A673 (cell line): ENCODE data around the gene MYMK. TPM values are rescaled to one million over a fixed set of nuclear protein-coding genes. Genes with fewer than 3 reads are reported as not detected.

Source experiments
- BruUV-seq: library from RNA; stranded (reverse); fragments of 400-500 nt; replicated peaks from 2 replicates; lab custom pipeline; 2021; lab: Mats Ljungman, UMichigan
- CTCF ChIA-PET: fragments of 300-600 bp; sonication (Branson Sonifier 250); formaldehyde crosslinking; loops from one replicate; lab custom pipeline; 2022; ENCODE audit warnings: antibody characterized with exemption; lab: Charles Lee
- POLR2A ChIA-PET: fragments of 300-600 bp; sonication (Branson Sonifier 250); formaldehyde crosslinking; loops from one replicate; lab custom pipeline; 2022; ENCODE audit warnings: antibody characterized with exemption; ENCODE audit not compliant: low non-redundant PET; lab: Charles Lee
- DNase-seq: peaks from one replicate; pipeline ENCODE4 v3.0.0-alpha.2; 2015; ENCODE audit warnings: low spot score
- H3K27ac ChIP-seq: fragments of 200-600 bp; sonication (generic); 2 replicates; pipeline ENCODE4 v1.5.1; 2016; ENCODE audit warnings: mixed run types, low read depth, mild to moderate bottlenecking, mixed read lengths, antibody characterized with exemption, low read length; ENCODE audit not compliant: poor library complexity, severe bottlenecking
- H3K27me3 ChIP-seq: fragments of 200-600 bp; sonication (generic); replicated peaks from 2 replicates; pipeline ENCODE4 v1.6.1; 2017; ENCODE audit warnings: mixed run types, low read depth, mild to moderate bottlenecking, mixed read lengths, antibody characterized with exemption, low read length; ENCODE audit not compliant: insufficient read depth, poor library complexity
- H3K36me3 ChIP-seq: fragments of 200-600 bp; sonication (generic); 2 replicates; pipeline ENCODE4 v1.6.1; 2016; ENCODE audit warnings: mixed run types, mild to moderate bottlenecking, mixed read lengths, antibody characterized with exemption, low read length; ENCODE audit not compliant: insufficient read depth, poor library complexity, severe bottlenecking
- H3K4me1 ChIP-seq: fragments of 200-600 bp; sonication (generic); 2 replicates; pipeline ENCODE4 v1.6.1; 2017; ENCODE audit warnings: mixed run types, mild to moderate bottlenecking, mixed read lengths, antibody characterized with exemption, low read length; ENCODE audit not compliant: insufficient read depth, poor library complexity, severe bottlenecking
- H3K4me3 ChIP-seq: fragments of 200-600 bp; sonication (generic); 2 replicates; pipeline ENCODE4 v1.5.1; 2016; ENCODE audit warnings: low read depth, mixed run types, mild to moderate bottlenecking, mixed read lengths, low read length; ENCODE audit not compliant: poor library complexity, severe bottlenecking
- H3K9me3 ChIP-seq: fragments of 200-600 bp; sonication (generic); 2 replicates; pipeline ENCODE4 v1.6.1; 2016; ENCODE audit warnings: mixed run types, low read depth, mild to moderate bottlenecking, mixed read lengths, antibody characterized with exemption, low read length; ENCODE audit not compliant: poor library complexity, severe bottlenecking
- EZH2 ChIP-seq: fragments of 200-600 bp; sonication (generic); IDR thresholded peaks from 2 replicates; pipeline ENCODE4 v1.6.1; 2017; ENCODE audit warnings: borderline replicate concordance, low read depth, mild to moderate bottlenecking, mixed read lengths, antibody characterized with exemption, low read length; ENCODE audit not compliant: poor library complexity, severe bottlenecking
- intact Hi-C: fragments of 100-400 bp; cut with micrococcal nuclease; formaldehyde crosslinking; loops from one replicate; pipeline ENCODE4 v1.10.0; 2022; ENCODE audit not compliant: unreplicated experiment
- total RNA-seq: library from RNA; stranded (reverse); gene quantifications from 2 replicates; pipeline ENCODE4 v1.2.3, GENCODE V29; 2021
- TF ChIP-seq, protein P1 (sequence below): fragments of 300-800, 200-600 bp; sonication (generic); conservative IDR thresholded peaks from 2 replicates; pipeline ENCODE4 v1.5.1; 2017; ENCODE audit warnings: low read depth, mild to moderate bottlenecking, antibody characterized with exemption, low read length, moderate library complexity, mixed read lengths

The MYMK gene
- total RNA-seq, 1 experiment from 2014 or later: not detected

DNA sequence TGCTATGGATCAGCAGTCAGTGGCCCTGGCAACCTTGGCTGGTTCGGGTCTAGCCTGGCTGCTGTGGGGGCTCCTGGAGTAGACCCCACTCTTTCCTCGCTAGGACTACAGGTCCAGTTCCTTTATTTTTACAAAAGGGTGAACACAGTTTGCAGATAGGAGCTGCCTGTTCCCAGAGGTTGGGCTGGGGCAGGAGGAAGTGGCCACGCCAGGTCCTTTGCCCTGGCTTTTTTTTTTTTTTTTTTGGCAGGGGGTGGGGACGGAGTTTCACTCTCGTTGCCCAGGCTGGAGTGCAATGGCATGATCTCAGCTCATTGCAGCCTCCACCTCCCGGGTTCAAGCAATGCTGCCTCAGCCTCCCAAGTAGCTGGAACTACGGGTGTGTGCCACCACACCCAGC, 53.8 kb downstream of the MYMK start:
- no peak for DNase-seq
- ChIA-PET POLR2A (no interaction called here), CTCF (interaction anchor here (0.7 kb wide), 1 partner anchor 16 kb away, joined by 7 read pairs; no protein-coding TSS in a partner anchor)
- Histone ChIP-seq H3K4me3 (no peak overlapping the region), H3K9me3 (no peaks in the 10 kb centered on the region), H3K36me3 (no peaks in the 10 kb centered on the region), H3K27ac (no peak overlapping the region), H3K4me1 (no peaks in the 10 kb centered on the region), H3K27me3 (no peaks in the 10 kb centered on the region)
- intact Hi-C loops: no loop called here
- TF ChIP-seq EZH2: no peak
- TF ChIP-seq, protein P1, sequence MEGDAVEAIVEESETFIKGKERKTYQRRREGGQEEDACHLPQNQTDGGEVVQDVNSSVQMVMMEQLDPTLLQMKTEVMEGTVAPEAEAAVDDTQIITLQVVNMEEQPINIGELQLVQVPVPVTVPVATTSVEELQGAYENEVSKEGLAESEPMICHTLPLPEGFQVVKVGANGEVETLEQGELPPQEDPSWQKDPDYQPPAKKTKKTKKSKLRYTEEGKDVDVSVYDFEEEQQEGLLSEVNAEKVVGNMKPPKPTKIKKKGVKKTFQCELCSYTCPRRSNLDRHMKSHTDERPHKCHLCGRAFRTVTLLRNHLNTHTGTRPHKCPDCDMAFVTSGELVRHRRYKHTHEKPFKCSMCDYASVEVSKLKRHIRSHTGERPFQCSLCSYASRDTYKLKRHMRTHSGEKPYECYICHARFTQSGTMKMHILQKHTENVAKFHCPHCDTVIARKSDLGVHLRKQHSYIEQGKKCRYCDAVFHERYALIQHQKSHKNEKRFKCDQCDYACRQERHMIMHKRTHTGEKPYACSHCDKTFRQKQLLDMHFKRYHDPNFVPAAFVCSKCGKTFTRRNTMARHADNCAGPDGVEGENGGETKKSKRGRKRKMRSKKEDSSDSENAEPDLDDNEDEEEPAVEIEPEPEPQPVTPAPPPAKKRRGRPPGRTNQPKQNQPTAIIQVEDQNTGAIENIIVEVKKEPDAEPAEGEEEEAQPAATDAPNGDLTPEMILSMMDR: no peak
- BruUV-seq: no TSS peak

DNA sequence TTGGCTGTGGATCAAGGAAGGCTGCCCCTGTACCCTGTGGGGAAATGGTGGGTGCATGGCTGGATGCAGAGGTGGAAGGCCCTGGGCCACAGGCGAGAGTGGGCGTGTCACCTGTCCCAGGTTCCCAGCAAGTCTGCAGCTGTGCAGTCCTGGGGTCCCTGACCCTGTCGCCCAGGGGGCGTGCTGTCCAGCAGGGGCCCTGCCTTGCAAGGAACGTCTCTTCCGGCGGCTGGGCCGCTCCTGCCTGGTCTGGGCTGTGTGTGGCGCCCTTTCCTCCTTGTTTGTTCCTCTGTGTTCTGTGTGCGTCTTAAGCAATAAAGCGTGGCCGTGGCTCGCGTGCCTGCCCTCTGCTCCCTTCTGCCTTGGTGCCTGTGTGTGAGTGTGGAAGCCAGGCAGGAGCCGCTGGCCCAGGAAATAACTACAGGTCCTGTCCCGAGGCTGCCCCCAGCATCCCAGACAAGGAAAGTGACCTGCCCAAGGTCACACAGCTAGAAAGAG, 54.3 kb downstream of the MYMK start:
- no peak for DNase-seq
- no peak overlapping the region for H3K4me3 ChIP-seq
- intact Hi-C loops: no loop called here
- CTCF ChIA-PET: no interaction called here
- no peaks in the 10 kb centered on the region for H3K36me3 ChIP-seq
- POLR2A ChIA-PET: no interaction called here
- TF ChIP-seq, protein P1: no peak
- TF ChIP-seq EZH2: no peak
- no peaks in the 10 kb centered on the region for H3K4me1 ChIP-seq
- no peaks in the 10 kb centered on the region for H3K9me3 ChIP-seq
- H3K27ac ChIP-seq: no peak overlapping the region
- H3K27me3 ChIP-seq: no peaks in the 10 kb centered on the region
- no TSS peak for BruUV-seq

DNA sequence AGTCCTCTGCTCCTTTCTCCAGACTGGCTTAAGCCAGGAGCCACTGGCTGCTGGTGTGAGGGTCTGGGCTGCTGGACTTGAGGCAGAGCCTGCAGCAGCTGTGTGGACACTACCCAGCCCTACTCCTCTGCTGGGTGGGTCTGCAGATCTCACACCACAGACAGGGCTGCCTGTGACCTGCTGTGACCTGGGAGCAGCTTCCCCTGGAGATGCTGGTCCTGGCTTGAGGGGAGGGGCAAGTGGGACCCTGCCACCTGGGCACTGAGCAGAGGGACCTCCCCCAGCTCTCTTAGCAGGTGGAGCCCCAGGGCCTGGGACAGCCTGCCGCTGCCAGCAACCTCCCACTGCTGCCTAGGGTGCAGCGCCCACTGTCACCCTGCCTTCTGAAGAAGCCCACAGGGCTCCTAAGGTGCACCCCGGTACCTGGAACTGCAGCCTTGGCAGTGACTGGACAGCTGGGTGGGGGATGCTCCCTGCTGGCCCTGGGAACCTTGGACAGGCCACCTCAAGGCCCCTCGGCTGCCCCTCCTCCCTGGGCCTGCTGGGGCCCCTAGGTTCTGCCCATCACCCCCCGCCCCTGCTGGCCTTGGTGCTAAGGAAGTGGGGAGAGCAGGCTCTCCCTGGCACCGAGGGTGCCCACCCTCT, 55.9 kb downstream of the MYMK start:
- Histone ChIP-seq H3K27ac (no peak overlapping the region), H3K4me3 (no peak overlapping the region), H3K36me3 (no peaks in the 10 kb centered on the region), H3K27me3 (no peaks in the 10 kb centered on the region), H3K9me3 (no peaks in the 10 kb centered on the region), H3K4me1 (no peaks in the 10 kb centered on the region)
- DNase-seq: no peak
- ChIA-PET CTCF (no interaction called here), POLR2A (no interaction called here)
- TF ChIP-seq EZH2: no peak
- TF ChIP-seq, protein P1: no peak
- intact Hi-C loops: no loop called here
- BruUV-seq: no TSS peak
